GM21526 (cell line): ENCODE data around the gene NUMA1.
A peak's percentile ranks its signal among the peaks of the same experiment; 100 is the strongest.

Experiments
- ATAC-seq: cut with Tn5 transposase; IDR thresholded peaks from one replicate; pipeline ENCODE4 v1.9.1; 2021; ENCODE audit warnings: moderate library complexity; ENCODE audit not compliant: unreplicated experiment, low FRiP score

NUMA1 gene

DNA sequence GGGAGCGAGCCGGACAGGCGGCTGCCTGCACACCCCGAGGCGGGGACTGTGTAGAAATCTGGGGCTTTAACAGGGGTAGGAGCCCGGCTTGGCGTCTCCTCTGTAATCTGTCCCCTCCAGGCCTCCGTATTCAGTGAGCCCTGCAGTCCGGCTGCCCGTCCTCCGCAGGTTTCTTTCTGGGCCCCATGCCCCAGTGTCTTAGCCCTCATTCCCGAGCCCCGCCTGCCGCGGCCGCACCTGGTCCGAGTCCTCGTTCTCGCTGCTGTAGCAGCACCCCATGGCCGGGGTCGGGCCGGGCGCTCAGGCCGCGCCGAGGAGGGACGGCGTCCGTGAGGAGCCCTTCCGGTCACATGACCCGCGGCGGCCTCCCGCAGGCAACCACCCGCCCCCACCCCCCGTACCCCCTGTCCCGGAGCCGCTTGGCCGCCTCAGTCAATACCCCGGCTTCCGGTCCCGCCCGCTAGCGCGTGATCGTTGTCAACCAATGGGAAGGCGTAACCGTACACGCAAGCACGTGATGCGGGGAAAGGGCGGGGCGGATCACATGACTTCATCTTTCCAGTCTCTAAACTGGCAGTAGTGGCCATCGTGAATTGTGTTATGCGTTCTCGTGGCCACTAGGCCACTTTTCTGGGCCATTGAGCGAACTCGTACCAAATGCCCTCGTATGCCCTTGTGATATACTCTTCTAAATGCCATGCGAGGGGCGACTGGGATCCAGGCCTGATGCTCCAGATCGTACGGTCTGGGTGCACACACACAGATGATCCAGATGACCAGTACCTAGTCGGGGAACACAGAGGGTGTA lies 22.8 kb upstream of the NUMA1 start, which contains the start of gene LAMTOR1:
Gene LAMTOR1, minus strand, starts transcription at position 352 of the 808 bp plus-strand sequence. Its CDS starts 73 bp downstream, at position 279.
- peak; percentile 70 for ATAC-seq

DNA sequence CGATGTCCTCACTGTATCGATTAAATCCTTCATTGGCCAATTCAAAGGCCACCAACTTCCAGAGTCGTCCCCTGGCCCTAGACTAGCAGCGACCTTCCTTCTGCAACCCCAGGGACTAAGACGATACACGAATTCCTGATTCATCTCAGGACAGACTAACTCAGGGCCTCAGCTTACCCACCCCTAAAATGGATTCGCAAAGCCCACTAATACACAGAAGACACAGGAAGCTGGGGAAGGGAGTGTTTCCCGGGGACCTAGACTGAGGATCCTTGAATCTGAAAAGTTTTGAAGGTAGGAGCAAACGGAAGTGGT lies 22.2 kb upstream of the NUMA1 start:
- ATAC-seq: no peak

DNA sequence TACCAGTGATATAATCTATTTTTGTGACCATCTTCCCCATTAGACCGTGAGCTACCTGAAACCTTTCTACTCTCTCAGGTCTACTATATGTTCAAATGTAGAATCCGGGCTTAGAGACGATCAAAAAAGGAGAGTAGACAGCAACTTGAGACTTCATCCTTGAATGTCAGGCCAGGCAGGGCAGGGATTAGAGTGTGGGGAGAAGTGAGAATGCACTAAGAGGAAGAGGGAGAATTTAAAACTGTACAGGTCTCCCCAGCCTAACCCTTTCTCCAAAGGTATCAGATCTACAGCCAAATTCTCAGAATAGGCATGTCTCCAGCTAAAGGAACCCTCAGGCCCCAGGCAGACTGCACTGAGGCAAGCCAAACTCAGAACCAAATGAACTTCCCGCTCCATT lies 21.8 kb upstream of the NUMA1 start:
- ATAC-seq: no peak

DNA sequence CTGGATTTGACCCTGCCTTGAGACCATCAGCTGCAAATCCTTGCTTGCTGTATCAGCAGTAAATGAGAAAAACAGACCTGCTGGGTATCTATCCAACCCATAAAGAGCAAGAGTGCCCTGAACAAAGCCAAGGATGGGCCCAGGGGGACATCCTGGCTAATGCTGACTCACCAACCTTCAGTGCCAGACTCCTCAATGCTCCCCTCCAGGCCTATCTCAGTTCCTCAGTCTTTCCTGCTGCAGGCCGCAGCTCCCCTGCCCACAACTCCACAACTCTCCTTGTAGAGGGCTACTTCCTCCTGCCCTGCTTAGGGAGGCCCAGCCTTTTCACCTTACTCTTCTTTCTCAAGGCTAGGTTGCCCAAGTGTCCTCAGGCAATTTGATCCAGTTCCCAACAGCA lies 20.1 kb upstream of the NUMA1 start:
- no peak for ATAC-seq

DNA sequence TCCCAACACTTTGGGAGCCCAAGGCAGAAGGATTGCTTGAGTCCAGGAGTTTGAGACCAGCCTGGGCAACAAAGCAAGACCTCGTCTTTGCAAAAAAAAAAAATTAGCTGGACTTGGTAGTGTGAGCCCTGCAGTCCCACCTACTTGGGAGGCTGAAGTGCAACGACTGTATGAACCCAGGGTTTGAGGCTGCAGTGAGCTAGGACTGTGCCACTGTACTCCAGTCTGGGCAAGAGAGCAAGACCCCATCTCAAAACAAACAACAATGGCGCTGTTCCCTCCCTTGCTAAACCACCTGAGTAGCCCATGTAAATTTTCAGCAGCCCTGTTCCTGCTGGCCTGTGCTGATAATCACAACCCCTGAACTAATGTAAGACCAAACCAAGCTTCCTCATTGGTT lies 19.7 kb upstream of the NUMA1 start:
- no peak for ATAC-seq

DNA sequence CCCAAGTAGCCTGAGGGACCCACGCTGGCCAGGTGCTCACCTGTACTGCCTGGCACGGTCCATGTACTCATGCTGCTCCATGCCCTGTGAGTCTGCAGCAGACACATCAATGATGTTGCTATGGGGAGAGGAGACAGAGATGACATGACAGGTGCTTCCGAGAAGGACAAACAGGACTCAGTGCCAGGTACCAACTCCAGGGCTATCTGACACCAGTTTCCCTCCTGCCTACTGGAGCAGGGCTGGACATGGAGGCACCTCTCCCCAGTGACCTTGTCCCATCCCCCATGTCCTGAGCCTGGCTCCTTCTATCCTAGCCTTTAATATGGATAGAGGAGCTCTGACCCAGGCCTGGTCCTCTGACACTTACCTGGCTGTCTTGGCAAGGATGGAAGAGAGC lies 18.4 kb upstream of the NUMA1 start:
- ATAC-seq: no peak

DNA sequence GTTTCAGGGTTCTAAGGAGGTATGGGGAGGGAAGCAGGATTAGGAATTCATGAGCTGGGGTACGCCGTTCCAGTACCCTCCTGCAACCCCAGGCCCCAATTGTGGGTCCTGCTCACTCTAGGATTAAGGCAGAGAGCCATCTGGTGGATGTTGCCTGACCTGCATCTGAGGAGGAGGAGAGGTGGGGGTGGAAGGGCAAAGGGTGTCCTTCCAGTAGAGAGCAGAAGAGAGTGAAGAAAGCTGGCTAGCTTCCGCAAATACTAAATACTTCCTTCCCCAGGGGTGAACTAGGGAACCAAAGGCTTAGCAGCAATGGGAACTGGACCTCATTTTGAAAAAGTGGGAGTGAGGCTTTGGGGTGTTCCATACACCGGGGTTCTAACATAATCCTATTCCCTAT lies 10.9 kb upstream of the NUMA1 start:
- ATAC-seq: no peak

DNA sequence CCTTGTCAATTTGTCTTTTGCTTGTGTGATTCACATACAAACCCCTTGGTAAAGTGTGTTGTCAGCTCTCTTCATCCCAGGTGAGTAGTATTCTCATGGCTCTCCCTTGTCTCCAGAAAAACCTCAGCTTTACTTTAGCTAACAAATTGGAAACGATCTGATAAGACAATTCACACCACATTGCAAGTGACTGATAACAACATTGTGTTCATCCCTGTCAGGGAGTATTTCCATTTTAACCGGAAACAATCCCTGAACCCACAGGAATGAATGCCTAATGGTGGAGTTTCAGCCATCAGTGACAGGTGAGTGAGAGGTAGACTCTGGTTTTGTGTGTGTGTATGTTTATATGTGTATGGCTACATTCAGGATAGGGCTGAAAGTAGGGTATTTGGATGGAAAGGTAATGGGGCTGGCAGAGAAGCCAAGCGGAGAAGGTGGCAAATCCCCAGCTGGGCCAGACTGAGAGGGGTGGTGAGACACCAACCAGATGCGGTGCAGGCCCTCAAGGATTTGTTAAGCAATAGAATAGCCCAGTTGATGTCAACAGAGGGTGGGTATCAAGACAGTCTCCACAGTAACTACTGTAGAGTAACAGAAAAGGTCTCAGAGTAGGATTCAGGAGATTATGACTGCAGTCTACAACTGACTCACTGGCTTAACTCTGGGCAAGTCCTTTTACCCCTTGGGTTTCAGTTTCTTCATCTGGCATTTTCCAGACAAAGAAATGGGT lies 7.9 kb upstream of the NUMA1 start:
- ATAC-seq: no peak

DNA sequence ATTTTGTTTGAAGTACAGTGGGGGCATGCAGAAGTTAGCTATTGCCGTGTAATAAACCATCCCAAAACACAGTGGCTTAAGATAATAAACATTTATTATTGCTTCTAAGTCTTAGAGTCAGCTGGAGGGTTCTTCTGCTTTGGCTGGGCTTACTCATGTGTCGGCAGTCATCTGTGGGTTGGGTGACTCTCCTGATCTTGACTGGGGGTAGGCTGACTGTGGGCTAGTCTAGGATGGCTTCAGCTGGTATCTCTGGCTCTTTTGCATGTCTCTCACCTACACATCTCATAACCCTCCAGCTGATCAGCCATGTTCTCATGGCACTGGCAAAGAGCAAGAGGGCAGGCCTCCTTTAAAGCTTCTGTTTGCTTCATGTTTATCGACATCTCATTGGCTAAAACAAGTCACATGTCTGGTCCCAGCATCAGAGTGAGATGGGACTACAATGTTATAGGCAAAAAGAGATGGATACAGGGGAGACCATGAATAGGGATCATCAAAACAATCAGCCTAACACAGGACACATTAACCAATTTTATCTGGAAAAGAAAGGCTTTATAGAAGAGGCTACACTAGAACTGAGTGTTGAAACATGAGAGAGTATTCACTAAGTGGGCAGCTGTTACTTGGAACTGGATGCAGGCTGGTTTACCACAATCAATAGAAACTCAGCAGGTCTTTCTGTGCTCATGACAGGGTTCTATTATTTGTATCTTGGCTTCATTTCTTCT lies 5.4 kb upstream of the NUMA1 start:
- no peak for ATAC-seq

DNA sequence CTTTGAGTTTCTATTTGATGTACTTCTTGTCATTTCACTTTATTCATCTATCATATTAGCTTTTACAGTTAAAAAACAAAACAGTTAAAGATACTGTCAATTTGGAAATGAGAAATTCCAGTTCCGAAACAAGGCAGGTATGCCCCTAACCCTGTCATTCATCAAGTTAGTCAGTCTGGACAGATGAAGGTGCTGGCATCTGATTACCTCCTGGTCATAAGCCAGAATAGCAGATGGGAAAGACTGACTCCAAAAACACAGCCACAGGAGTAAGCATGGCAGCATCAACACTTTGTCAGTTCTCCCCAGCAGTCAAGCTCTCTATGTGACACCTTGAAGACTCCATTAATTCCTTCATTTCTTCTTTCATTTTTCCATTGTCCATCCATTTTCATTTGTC lies 4.6 kb upstream of the NUMA1 start:
- no peak for ATAC-seq

DNA sequence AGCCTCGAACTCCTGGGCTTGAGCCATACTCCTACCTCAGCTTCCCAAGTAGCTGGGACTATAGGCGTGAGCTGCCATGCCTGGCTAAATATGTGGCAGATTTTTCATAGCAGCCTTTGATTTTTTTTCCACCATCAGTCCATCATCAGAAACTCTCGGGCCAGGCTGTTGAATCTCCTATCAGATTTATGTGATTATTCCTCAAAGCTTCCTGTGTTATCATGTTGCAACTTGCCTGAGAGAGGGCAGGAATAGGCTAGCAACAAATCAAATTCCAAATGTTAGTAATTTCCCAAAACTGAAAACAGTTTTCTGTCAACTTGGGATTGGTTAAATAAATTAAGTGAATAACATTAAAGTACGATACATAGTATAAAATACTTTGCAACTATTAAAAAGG lies 3.7 kb upstream of the NUMA1 start:
- ATAC-seq: no peak

DNA sequence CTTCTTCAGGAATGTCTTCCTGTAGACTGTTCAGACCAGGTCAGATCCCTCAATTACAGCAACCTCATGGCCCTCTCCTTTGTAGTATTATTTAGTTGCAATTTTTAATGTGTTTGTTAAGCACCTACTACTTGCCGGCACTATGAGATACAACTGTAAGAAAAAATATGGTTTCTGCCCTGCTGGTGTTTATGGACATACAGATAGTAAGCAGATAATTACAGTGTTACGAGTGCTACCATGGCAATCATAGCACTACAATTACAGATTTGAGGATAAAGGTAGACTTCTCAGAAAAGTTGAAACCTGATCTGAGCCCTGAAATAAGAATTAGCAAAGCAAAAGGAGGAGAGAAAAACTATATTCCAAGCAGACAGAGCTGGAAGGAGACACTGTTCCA lies 3.1 kb upstream of the NUMA1 start:
- no peak for ATAC-seq

DNA sequence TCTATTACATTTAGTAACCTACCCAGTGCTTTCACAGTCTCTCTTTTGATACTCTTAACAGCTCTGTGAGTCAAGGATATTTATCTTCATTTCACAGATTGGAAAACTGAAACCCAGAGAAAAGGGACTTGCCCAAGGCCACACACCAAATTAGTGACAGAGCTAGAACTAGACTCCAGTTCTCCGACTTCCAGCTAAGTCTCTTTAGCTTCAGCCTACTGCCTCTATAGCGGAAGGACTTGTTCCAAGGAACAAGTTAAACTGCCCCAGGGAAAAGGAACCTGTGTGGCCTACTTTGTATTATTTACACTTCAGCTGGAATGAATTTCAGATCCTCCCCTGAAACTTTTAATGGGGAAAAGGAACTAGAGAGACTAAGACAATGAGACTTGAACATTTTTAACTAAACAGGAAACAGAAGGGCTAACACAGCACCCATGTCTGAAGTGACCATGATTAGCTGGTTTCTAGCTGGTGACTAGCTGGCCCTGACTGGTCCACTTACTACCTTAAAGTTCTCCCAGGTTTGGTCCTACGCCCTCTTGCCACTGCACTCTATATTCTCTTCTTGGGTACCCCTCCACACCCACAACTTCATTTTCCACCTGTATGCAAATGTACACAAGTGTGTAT lies 1.6 kb upstream of the NUMA1 start:
- no peak for ATAC-seq

DNA sequence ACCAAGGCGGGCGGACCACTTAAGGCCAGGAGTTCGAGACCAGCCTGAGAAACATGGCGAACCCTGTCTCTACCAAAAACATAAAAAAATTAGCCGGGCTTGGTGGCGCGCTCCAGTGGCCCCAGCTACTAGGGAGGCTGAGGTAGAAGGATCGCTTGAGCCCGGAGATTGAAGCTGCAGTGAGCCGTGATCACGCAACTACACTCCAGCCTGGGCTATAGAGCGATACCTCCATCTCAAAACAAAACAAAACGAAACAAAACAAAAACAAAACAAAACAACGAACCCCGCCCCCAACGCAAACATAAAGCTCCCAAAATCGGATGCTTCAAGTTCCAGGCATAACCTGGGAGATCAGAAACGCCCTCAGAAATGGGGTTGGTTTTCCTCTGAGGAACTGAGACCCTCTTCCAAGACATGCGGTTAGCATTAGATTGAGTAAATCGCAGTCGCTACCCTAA lies 872 bp upstream of the NUMA1 start:
- ATAC-seq: no peak

DNA sequence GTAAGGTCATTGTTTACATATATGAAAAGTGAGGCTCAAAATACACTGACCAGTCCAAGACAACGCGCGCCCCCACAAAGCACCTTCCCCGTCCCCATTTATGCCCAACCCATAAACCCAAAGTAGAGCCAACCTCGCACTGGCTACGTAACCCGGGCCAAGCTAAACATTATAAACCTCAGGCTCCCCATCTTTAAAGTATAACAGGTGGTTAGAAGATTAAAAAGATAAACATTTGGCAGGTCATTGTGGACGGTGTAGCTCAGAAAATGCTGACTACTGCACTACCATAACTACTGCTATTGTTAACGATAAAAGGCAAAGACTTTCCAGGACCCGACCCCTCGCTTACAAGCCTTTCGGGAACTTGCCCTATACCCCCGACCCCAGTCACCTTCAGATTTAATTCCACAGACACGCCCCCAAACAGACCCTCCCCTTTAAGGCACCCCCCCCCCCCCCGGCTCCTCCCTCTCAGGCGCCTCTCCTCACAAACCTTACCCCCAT lies 470 bp downstream of the NUMA1 start:
- ATAC-seq: no peak

DNA sequence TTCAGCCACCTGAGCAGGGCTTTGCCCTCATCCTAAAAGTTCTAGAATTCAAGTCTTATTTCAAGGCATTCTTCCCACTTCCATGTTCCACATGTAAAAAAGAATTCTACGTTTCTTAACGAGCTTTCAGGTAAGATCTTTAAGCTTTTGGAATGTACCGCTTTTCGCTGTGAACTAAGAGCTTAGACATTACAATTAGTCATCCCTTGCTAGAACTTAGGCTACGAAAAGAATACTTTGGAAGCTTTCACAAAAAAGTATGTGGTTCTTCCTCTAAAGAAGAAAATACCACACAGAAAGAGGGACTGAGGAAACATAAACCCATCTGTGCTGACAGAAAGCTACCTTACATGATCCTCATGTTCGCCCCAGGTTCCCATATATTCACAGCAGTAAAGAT lies 1.9 kb downstream of the NUMA1 start:
- ATAC-seq: no peak

DNA sequence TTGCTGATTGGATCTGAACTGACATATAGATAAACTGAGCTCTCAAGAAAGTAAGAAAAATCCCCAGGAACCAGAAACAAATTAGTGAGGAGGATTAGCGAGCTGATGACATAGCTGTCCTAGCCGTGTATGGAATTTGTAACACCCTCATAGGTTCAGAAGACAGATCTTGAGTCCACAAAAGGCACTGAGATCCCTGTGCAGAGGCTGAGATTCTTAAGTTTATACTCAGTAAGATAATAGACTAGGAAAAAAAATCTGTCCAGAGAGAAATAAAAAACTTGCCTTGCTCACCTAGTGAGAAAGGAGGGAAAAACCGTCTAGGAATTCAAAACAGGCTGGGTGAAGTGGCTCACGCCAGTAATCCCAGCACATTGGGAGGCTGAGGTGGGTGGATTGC lies 4.6 kb downstream of the NUMA1 start:
- no peak for ATAC-seq

DNA sequence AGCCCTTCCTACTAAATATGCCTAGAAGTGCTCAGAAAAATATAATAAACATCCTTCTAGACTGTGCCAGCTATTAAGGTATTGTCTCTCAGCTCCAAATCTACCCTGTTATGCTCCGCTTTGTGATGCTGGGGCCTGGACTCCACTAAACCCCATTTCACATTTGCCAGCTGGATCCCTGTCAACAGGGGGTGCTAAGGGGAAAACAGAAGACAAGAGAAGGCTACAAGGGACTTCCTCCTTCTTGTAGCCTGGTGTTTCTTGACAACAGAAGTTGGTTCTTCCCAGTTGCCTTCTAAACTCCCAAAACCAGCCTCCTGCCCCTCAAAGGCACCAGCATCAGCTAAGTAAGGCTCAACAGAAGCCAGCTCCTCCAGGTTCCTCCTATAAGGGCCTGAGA lies 5.2 kb downstream of the NUMA1 start:
- no peak for ATAC-seq

DNA sequence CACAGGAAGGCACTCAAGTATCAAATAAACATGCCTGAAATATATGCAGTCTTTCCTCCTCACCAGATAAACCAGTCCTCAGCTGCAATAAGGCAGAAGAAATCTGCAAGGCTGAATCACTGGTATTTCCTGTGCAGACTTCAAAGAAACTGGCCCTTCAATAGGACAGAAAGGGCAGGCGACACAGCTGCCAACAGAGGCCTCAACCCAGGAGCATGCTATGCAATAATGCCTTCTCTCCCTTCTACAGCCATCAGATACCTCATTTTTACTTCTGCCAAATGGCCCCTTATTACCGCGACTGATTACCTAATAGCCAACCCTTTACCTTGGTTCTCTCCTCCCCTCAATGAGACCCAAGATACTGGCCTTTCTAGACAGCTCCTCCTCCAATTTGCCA lies 8.0 kb downstream of the NUMA1 start:
- ATAC-seq: no peak

DNA sequence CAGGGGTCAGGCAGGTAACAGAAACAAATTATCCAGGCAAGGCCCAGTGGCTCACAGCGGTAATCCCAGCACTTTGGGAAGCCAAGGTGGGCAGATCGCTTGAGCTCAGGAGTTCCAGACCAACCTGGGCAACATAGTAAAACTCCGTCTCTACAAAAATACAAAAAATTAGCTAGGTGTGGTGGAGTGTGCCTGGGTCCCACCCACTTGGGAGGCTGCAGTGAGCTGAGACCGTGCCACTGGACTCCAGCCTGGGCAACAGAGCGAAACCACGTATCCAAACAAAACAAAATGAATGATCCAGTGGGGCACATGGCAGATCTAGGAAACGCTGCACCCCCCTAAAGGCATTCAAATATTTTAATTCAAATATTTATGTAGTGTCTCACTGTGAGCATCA lies 9.9 kb downstream of the NUMA1 start:
- ATAC-seq: no peak

DNA sequence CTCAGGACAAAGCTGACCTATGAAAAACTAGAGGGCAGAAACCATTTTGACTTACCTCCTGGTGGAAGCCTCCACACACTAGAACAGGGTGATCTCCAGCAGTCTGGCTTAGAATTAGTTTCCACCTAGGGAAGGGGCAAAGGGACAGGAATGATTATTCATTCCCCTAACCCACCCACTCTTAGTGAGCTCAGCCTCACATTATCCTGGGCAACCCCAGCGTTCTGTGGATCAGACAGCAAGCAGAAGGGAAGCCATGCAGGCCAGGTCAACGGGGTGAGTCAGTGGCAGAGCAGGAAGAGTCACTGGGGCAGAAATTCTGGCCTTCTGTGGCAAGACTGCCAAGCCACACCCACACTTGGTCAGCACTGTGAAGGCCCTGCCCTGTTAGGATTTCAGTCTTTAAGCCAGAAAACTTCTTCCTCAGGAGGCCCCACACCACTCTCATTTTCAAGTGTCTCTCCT lies 10.5 kb downstream of the NUMA1 start:
- ATAC-seq: no peak
